ENCODE measurements around the gene ACIN1. TPM values are rescaled to one million over a fixed set of nuclear protein-coding genes. Genes with fewer than 3 reads are reported as not detected.
"Not testable (repeated sequence)": the region's sequence is repeated elsewhere in the genome, so short reads cannot be mapped to it uniquely, and the experiment has no call there.

The ACIN1 gene
- total and polyA plus RNA-seq, 10 of the 15 experiments (the other 5 are each of a cell fraction or from before 2014, with no cell fraction given): 4.3 to 148 (median 93.4) TPM

DNA sequence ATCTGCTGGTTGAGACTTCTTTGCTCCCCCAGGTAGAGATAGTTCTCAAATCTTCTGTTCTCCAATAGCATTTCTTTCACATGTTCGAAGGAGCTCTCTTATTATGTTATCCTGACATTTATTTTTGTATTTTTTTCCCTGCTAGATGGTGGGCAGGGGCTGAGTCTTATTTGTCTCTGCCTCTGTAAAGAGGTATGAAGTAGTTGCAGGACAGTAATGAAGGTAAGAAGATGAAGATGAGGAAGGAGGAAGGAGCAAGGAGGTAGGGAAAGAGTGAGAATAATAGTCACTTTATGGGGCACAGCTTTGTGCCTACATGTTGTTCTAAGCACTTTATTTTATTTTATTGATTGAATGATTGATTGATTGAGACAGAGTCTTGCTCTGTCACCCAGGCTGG lies 14.8 kb upstream of the ACIN1 start (continued):
- TF ChIP-seq, protein P1, sequence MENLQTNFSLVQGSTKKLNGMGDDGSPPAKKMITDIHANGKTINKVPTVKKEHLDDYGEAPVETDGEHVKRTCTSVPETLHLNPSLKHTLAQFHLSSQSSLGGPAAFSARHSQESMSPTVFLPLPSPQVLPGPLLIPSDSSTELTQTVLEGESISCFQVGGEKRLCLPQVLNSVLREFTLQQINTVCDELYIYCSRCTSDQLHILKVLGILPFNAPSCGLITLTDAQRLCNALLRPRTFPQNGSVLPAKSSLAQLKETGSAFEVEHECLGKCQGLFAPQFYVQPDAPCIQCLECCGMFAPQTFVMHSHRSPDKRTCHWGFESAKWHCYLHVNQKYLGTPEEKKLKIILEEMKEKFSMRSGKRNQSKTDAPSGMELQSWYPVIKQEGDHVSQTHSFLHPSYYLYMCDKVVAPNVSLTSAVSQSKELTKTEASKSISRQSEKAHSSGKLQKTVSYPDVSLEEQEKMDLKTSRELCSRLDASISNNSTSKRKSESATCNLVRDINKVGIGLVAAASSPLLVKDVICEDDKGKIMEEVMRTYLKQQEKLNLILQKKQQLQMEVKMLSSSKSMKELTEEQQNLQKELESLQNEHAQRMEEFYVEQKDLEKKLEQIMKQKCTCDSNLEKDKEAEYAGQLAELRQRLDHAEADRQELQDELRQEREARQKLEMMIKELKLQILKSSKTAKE (IDR thresholded peaks at IDR 0.05; ENCODE audit: low read depth, poor library complexity, severe bottlenecking): no peak
- no peak for TF ChIP-seq PRDM15 (CRISPR knock-in tag; IDR thresholded peaks at IDR 0.05)
- no peak for TF ChIP-seq NFYB (IDR thresholded peaks at IDR 0.05; ENCODE audit: insufficient read depth, low read depth, low read length)
- no peak for TF ChIP-seq BCL11A (IDR thresholded peaks at IDR 0.05; ENCODE audit: low read depth, low read length)
- TF ChIP-seq BRCA1 (IDR thresholded peaks at IDR 0.05; ENCODE audit: low read depth, low read length): no peak
- TF ChIP-seq JUNB (IDR thresholded peaks at IDR 0.05): no peak

- BruUV-seq (replicated peaks); intact Hi-C loops (cut with micrococcal nuclease; ENCODE audit: unreplicated experiment); H3K4me3 ChIP-seq; ATAC-seq; H3K27me3 ChIP-seq (replicated peaks in 1 of 2; ENCODE audit: control insufficient read depth in 2 of 2, insufficient read depth in 2 of 2, low read length in 1 of 2); RAD21 ChIA-PET (ENCODE audit: unreplicated experiment); H3K9me3 ChIP-seq (replicated peaks; ENCODE audit: control insufficient read depth, insufficient read depth, low read length); H3K4me2 ChIP-seq (ENCODE audit: control insufficient read depth, insufficient read depth); in situ Hi-C loops (cut with MboI); POLR2A ChIA-PET; H3K4me1 ChIP-seq (ENCODE audit: control insufficient read depth, insufficient read depth, low read length); DNase-seq (ENCODE audit: low read depth, low spot score); FAIRE-seq; H3K9ac ChIP-seq (ENCODE audit: control insufficient read depth, insufficient read depth, low read length); H4K20me1 ChIP-seq (ENCODE audit: control insufficient read depth, insufficient read depth); H3K36me3 ChIP-seq (ENCODE audit: control insufficient read depth in 2 of 2, insufficient read depth in 2 of 2, low read length in 1 of 2); H2AFZ ChIP-seq (ENCODE audit: control insufficient read depth, low read depth, low read length); H3K27ac ChIP-seq (ENCODE audit: control insufficient read depth, insufficient read depth); H3K79me2 ChIP-seq (ENCODE audit: control insufficient read depth, insufficient read depth, low read length): not testable (repeated sequence)
- SMC1A ChIA-PET (ENCODE audit: uncharacterized antibody, unreplicated experiment): interaction anchor here (1.2 kb wide), 1 partner anchor 31 kb away, joined by 5 read pairs; no protein-coding TSS in a partner anchor
- 54% methylated on average over 24 of the region's 24 CpGs for WGBS (ENCODE audit: insufficient coverage, insufficient replicate concordance, low lambda C conversion rate, missing lambda C conversion rate)
- CTCF ChIA-PET: interaction anchor here (1.1 to 5.4 kb wide), 5 partner anchors 12 to 40 kb away, joined by 3 to 45 read pairs (median 10); partner anchors contain the start of genes ACIN1, C14orf119 and CEBPE
These were observed 13.2 kb upstream of the ACIN1 start for GRCh38 chr14:23108169-23108568.

DNA sequence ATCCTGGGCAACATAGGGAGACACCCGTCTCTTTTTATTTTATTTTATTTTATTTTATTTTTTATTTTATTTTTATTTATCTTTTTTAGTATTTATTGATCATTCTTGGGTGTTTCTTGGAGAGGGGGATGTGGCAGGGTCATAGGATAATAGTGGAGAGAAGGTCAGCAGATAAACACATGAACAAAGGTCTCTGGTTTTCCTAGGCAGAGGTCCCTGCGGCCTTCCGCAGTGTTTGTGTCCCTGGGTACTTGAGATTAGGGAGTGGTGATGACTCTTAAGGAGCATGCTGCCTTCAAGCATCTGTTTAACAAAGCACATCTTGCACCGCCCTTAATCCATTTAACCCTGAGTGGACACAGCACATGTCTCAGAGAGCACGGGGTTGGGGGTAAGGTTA lies 12.7 kb upstream of the ACIN1 start:
- 31% methylated on average over 1 of the region's 5 CpGs for WGBS (ENCODE audit: insufficient coverage, insufficient replicate concordance, low lambda C conversion rate, missing lambda C conversion rate)

More for the DNA sequence above, 12.7 kb upstream of the ACIN1 start:
- BruUV-seq (replicated peaks); DNase-seq (ENCODE audit: low read depth, low spot score); in situ Hi-C loops (cut with MboI); H3K9me3 ChIP-seq (replicated peaks; ENCODE audit: control insufficient read depth, insufficient read depth, low read length); ATAC-seq; H4K20me1 ChIP-seq (ENCODE audit: control insufficient read depth, insufficient read depth); H3K27ac ChIP-seq (ENCODE audit: control insufficient read depth, insufficient read depth); FAIRE-seq; RAD21 ChIA-PET (ENCODE audit: unreplicated experiment); CTCF ChIA-PET; H3K4me2 ChIP-seq (ENCODE audit: control insufficient read depth, insufficient read depth); H3K9ac ChIP-seq (ENCODE audit: control insufficient read depth, insufficient read depth, low read length); H3K27me3 ChIP-seq (replicated peaks in 1 of 2; ENCODE audit: control insufficient read depth in 2 of 2, insufficient read depth in 2 of 2, low read length in 1 of 2); H3K4me3 ChIP-seq; SMC1A ChIA-PET (ENCODE audit: uncharacterized antibody, unreplicated experiment); H2AFZ ChIP-seq (ENCODE audit: control insufficient read depth, low read depth, low read length); H3K79me2 ChIP-seq (ENCODE audit: control insufficient read depth, insufficient read depth, low read length); POLR2A ChIA-PET; H3K4me1 ChIP-seq (ENCODE audit: control insufficient read depth, insufficient read depth, low read length); H3K36me3 ChIP-seq (ENCODE audit: control insufficient read depth in 2 of 2, insufficient read depth in 2 of 2, low read length in 1 of 2); intact Hi-C loops (cut with micrococcal nuclease; ENCODE audit: unreplicated experiment): not testable (repeated sequence)

All from GM12878 (cell line).